GM12878 (cell line): ENCODE data around the gene ESYT3. TPM values are rescaled to one million over a fixed set of nuclear protein-coding genes. Genes with fewer than 3 reads are reported as not detected.

ENCODE experiments used
- ATF2 ChIP-seq: IDR thresholded peaks from 2 replicates; pipeline ENCODE4 v1.6.1; 2012; ENCODE audit warnings: low read length, inconsistent platforms
- ATF7 ChIP-seq: fragments of 450-650 bp; IDR thresholded peaks from 2 replicates; pipeline ENCODE4 v1.6.1; 2016; ENCODE audit warnings: low read depth, mild to moderate bottlenecking
- BCLAF1 ChIP-seq: fragments of 450-650 bp; IDR thresholded peaks from 2 replicates; pipeline ENCODE4 v1.6.1; 2017; ENCODE audit warnings: antibody characterized with exemption, mild to moderate bottlenecking, moderate library complexity
- BHLHE40 ChIP-seq, 2 experiments: fragments of 450-650 bp in 1 of 2; IDR thresholded peaks; 2 replicates each; pipeline ENCODE4 v1.6.1; 2011 to 2017; ENCODE audit warnings: low read depth in 2 of 2, borderline replicate concordance in 1 of 2, improper control_type of control experiment in 1 of 2, low read length in 1 of 2, mild to moderate bottlenecking in 1 of 2
- KAT2A ChIP-seq: conservative IDR thresholded peaks from 2 replicates; pipeline ENCODE4 v1.6.1; 2011; ENCODE audit warnings: low read depth, low read length; ENCODE audit not compliant: control insufficient read depth
- PAX8 ChIP-seq: fragments of 450-650 bp; IDR thresholded peaks from 2 replicates; pipeline ENCODE4 v1.6.1; 2017; ENCODE audit warnings: mild to moderate bottlenecking, moderate library complexity
- POU2F2 ChIP-seq: IDR thresholded peaks from 3 replicates; pipeline ENCODE4 v1.6.1; 2011; ENCODE audit warnings: low read depth, mild to moderate bottlenecking, low read length, borderline replicate concordance
- RB1 ChIP-seq: fragments of 450-650 bp; formaldehyde crosslinking; IDR thresholded peaks from 2 replicates; pipeline ENCODE4 v1.6.1; 2017; ENCODE audit warnings: mild to moderate bottlenecking, borderline replicate concordance
- STAT1 ChIP-seq: fragments of 450-650 bp; conservative IDR thresholded peaks from 2 replicates; pipeline ENCODE4 v1.6.1; 2014; ENCODE audit warnings: antibody characterized with exemption, mild to moderate bottlenecking
- STAT3 ChIP-seq: IDR thresholded peaks from 2 replicates; pipeline ENCODE4 v1.6.1; 2011; ENCODE audit warnings: low read depth, low read length, improper control_type of control experiment
- TCF12 ChIP-seq: IDR thresholded peaks from 2 replicates; pipeline ENCODE4 v1.6.1; 2011; ENCODE audit warnings: low read depth, mild to moderate bottlenecking, low read length
- ZBTB33 ChIP-seq: fragments of 450-650 bp; IDR thresholded peaks from 2 replicates; pipeline ENCODE4 v1.6.1; 2017; ENCODE audit warnings: mild to moderate bottlenecking
- ZNF217 ChIP-seq: fragments of 450-650 bp; IDR thresholded peaks from 2 replicates; pipeline ENCODE4 v1.6.1; 2017; ENCODE audit warnings: antibody characterized with exemption, mild to moderate bottlenecking
- polyA plus RNA-seq, 11 experiments: library from polyadenylated mRNA; depleted of rRNA in 4 of 11; unstranded in 6 of 11; stranded (reverse) in 5 of 11; fragments of >200 nt; fragmentation: Nextera tagmentation in 4 of 11; fragmentation: Illumina TruSeq in 1 of 11; extraction: Ambion mirVana in 4 of 11; extraction: Trizol in 1 of 11; gene quantifications; 1 replicate in 1 of 11; 2 replicates in 10 of 11; pipeline versions ENCODE4 v1.2.1 to v1.2.3, GENCODE V29; 2011 to 2016; ENCODE audit warnings: inconsistent platforms in 2 of 11, missing spikeins in 2 of 11, low read depth in 1 of 11
- total RNA-seq, 4 experiments: library from RNA; depleted of rRNA in 3 of 4; stranded (reverse); fragments of >200 nt in 3 of 4; fragmentation: Illumina TruSeq in 1 of 4; extraction: Trizol in 1 of 4; gene quantifications; 2 replicates each; pipeline versions ENCODE4 v1.2.1 to v1.2.3, GENCODE V29; 2013 to 2021
- TF ChIP-seq, protein P1 (sequence below): IDR thresholded peaks from 2 replicates; pipeline ENCODE4 v1.6.1; 2011; ENCODE audit warnings: low read depth, low read length, improper control_type of control experiment, borderline replicate concordance
- TF ChIP-seq, protein P2 (sequence below): IDR thresholded peaks from 2 replicates; pipeline ENCODE4 v1.6.1; 2011; ENCODE audit warnings: borderline replicate concordance, low read depth, mild to moderate bottlenecking, moderate library complexity, mixed read lengths, low read length; ENCODE audit not compliant: insufficient read depth; ENCODE audit errors: extremely low read length
- TF ChIP-seq, protein P3 (sequence below): IDR thresholded peaks from 2 replicates; pipeline ENCODE4 v1.6.1; 2011; ENCODE audit warnings: borderline replicate concordance, low read depth, mild to moderate bottlenecking, moderate library complexity, low read length; ENCODE audit not compliant: insufficient read depth, poor library complexity, severe bottlenecking

The ESYT3 gene
- total and polyA plus RNA-seq, 10 of the 15 experiments (the other 5 are each of a cell fraction or from before 2014, with no cell fraction given): not detected

GRCh38 chr3:138513090-138513843 is 78.9 kb downstream of the ESYT3 start (continued):
- TF ChIP-seq POU2F2 (0 out of 3 replicates have a peak, but pooled peaks have one; percentile 22), ATF7 (no peak), PAX8 (no peak), TCF12 (no peak), ATF2 (peak; percentile 31; the same call in 1 of the 2 replicates), STAT3 (no peak), BCLAF1 (no peak), ZBTB33 (no peak), KAT2A (no peak), ZNF217 (peak; percentile 60; the same call in 1 of the 2 replicates), RB1 (no peak), STAT1 (no peak), BHLHE40 (IDR thresholded peaks at IDR 0.05; ENCODE audit: borderline replicate concordance in 1 of 2, low read depth in 2 of 2, low read length in 1 of 2) (peak in 1 of 2 experiments; percentile 26; a peak in 1 of 4 replicates)
- TF ChIP-seq, protein P1, sequence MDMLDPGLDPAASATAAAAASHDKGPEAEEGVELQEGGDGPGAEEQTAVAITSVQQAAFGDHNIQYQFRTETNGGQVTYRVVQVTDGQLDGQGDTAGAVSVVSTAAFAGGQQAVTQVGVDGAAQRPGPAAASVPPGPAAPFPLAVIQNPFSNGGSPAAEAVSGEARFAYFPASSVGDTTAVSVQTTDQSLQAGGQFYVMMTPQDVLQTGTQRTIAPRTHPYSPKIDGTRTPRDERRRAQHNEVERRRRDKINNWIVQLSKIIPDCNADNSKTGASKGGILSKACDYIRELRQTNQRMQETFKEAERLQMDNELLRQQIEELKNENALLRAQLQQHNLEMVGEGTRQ: no peak
- TF ChIP-seq, protein P2, sequence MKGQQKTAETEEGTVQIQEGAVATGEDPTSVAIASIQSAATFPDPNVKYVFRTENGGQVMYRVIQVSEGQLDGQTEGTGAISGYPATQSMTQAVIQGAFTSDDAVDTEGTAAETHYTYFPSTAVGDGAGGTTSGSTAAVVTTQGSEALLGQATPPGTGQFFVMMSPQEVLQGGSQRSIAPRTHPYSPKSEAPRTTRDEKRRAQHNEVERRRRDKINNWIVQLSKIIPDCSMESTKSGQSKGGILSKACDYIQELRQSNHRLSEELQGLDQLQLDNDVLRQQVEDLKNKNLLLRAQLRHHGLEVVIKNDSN: no peak
- TF ChIP-seq, protein P3, sequence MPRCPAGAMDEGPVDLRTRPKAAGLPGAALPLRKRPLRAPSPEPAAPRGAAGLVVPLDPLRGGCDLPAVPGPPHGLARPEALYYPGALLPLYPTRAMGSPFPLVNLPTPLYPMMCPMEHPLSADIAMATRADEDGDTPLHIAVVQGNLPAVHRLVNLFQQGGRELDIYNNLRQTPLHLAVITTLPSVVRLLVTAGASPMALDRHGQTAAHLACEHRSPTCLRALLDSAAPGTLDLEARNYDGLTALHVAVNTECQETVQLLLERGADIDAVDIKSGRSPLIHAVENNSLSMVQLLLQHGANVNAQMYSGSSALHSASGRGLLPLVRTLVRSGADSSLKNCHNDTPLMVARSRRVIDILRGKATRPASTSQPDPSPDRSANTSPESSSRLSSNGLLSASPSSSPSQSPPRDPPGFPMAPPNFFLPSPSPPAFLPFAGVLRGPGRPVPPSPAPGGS: no peak
